GM23248 (cell line): ENCODE measurements around the gene ADGRL3. TPM values are rescaled to one million over a fixed set of nuclear protein-coding genes. Genes with fewer than 3 reads are reported as not detected.

Experiments
- DNase-seq: peaks from one replicate; pipeline ENCODE4 v3.0.0-alpha.2; 2015
- H2AFZ ChIP-seq: fragments of 200-600 bp; sonication (generic); 2 replicates; pipeline ENCODE4 v1.6.1; 2016; ENCODE audit warnings: antibody characterized with exemption
- H3F3A ChIP-seq: fragments of 200-600 bp; sonication (generic); 2 replicates; pipeline ENCODE4 v1.6.1; 2016; ENCODE audit warnings: mild to moderate bottlenecking, antibody characterized with exemption, mixed run types; ENCODE audit not compliant: insufficient read depth
- H3K27ac ChIP-seq: fragments of 200-600 bp; sonication (generic); 2 replicates; pipeline ENCODE4 v1.5.1; 2016; ENCODE audit warnings: mild to moderate bottlenecking
- H3K27me3 ChIP-seq: fragments of 200-600 bp; sonication (generic); replicated peaks from 2 replicates; pipeline ENCODE4 v1.6.1; 2016; ENCODE audit warnings: mild to moderate bottlenecking; ENCODE audit not compliant: insufficient read depth
- H3K36me3 ChIP-seq: fragments of 200-600 bp; sonication (generic); 2 replicates; pipeline ENCODE4 v1.6.1; 2016; ENCODE audit warnings: low read depth, mild to moderate bottlenecking
- H3K4me1 ChIP-seq: fragments of 200-600 bp; sonication (generic); 2 replicates; pipeline ENCODE4 v1.6.1; 2016; ENCODE audit warnings: mild to moderate bottlenecking; ENCODE audit not compliant: insufficient read depth
- H3K4me2 ChIP-seq: fragments of 200-600 bp; sonication (generic); one replicate; pipeline ENCODE4 v1.6.1; 2016; ENCODE audit warnings: mild to moderate bottlenecking; ENCODE audit not compliant: unreplicated experiment
- H3K4me3 ChIP-seq: fragments of 200-600 bp; sonication (generic); 2 replicates; pipeline ENCODE4 v1.5.1; 2016; ENCODE audit warnings: mild to moderate bottlenecking
- H3K79me2 ChIP-seq: fragments of 200-600 bp; sonication (generic); 2 replicates; pipeline ENCODE4 v1.6.1; 2016; ENCODE audit warnings: mild to moderate bottlenecking; ENCODE audit not compliant: insufficient read depth
- H3K9ac ChIP-seq: fragments of 200-600 bp; sonication (generic); 2 replicates; pipeline ENCODE4 v1.6.1; 2016; ENCODE audit warnings: mild to moderate bottlenecking
- H3K9me2 ChIP-seq: fragments of 200-600 bp; sonication (generic); 2 replicates; pipeline ENCODE4 v1.6.1; 2016; ENCODE audit warnings: mixed run types, mild to moderate bottlenecking, moderate library complexity; ENCODE audit not compliant: insufficient read depth
- H3K9me3 ChIP-seq: fragments of 200-600 bp; sonication (generic); one replicate; pipeline ENCODE4 v1.6.1; 2017; ENCODE audit warnings: low read depth
- H4K20me1 ChIP-seq: fragments of 200-600 bp; sonication (generic); 2 replicates; pipeline ENCODE4 v1.6.0; 2016; ENCODE audit not compliant: insufficient read depth
- EZH2 ChIP-seq: fragments of 200-600 bp; sonication (generic); IDR thresholded peaks from 2 replicates; pipeline ENCODE4 v1.6.1; 2018; ENCODE audit warnings: antibody characterized with exemption, mild to moderate bottlenecking; ENCODE audit not compliant: insufficient read depth, poor library complexity, severe bottlenecking
- EZH2phosphoT487 ChIP-seq: fragments of 200-600 bp; sonication (generic); IDR thresholded peaks from 2 replicates; pipeline ENCODE4 v1.6.1; 2018; ENCODE audit warnings: antibody characterized with exemption, moderate library complexity, mild to moderate bottlenecking, low read depth; ENCODE audit not compliant: insufficient read depth
- WGBS, 2 experiments: methylation state at CpG; one replicate each; pipeline ENCODE4 v1.1.6; 2015 to 2017; ENCODE audit warnings: low lambda C conversion rate in 2 of 2, low coverage in 1 of 2; ENCODE audit errors: missing lambda C conversion rate in 2 of 2; 5-methylcytosine and 5-hydroxymethylcytosine counted together
- in situ Hi-C: fragments of 300-500 bp; cut with MboI; formaldehyde crosslinking; loops from 2 replicates; pipeline ENCODE4 v1.15.0; 2020
- polyA plus RNA-seq: library from polyadenylated mRNA; unstranded; fragments of >200 nt; fragmentation: Nextera tagmentation; extraction: Ambion mirVana; gene quantifications from 2 replicates; pipeline ENCODE4 v1.2.1, GENCODE V29; 2016
- total RNA-seq: library from RNA; depleted of rRNA; stranded (reverse); fragments of >200 nt; shearing (Covaris generic); gene quantifications from 2 replicates; pipeline ENCODE4 v1.2.3, GENCODE V29; 2014

Gene ADGRL3
- total and polyA plus RNA-seq, 2 experiments from 2014 or later: not detected

GRCh38 chr4:61992351-61992750 lies 792.2 kb downstream of the ADGRL3 start:
- H3K27ac ChIP-seq: no peak overlapping the region
- H2AFZ ChIP-seq: no peak overlapping the region
- H3F3A ChIP-seq: no peaks in the 10 kb centered on the region
- in situ Hi-C loops: no loop called here
- DNase-seq: no peak
- H3K9ac ChIP-seq: no peak overlapping the region
- no peaks in the 10 kb centered on the region for H4K20me1 ChIP-seq
- no peaks in the 10 kb centered on the region for H3K27me3 ChIP-seq
- no peaks in the 10 kb centered on the region for H3K36me3 ChIP-seq
- 4 to 6% methylated on average over 2 of the region's 2 CpGs for WGBS, 2 experiments
- H3K9me3 ChIP-seq: no peaks in the 10 kb centered on the region
- H3K4me1 ChIP-seq: no peaks in the 10 kb centered on the region
- H3K9me2 ChIP-seq: no peaks in the 10 kb centered on the region; the same call in 1 of the 2 replicates
- no peak overlapping the region for H3K4me3 ChIP-seq
- TF ChIP-seq EZH2 (no peak), EZH2phosphoT487 (no peak)
- H3K79me2 ChIP-seq: no peaks in the 10 kb centered on the region
- H3K4me2 ChIP-seq: no peak overlapping the region

- WGBS, 2 experiments: 24 to 30% methylated on average over 6 of the region's 6 CpGs
These were observed 793.9 kb downstream of the ADGRL3 start for GRCh38 chr4:61994036-61994435.

GRCh38 chr4:61995717-61996340 lies 795.7 kb downstream of the ADGRL3 start:
- no peaks in the 10 kb centered on the region for H3K9me3 ChIP-seq
- TF ChIP-seq EZH2 (no peak), EZH2phosphoT487 (no peak)
- DNase-seq: no peak
- H3K4me2 ChIP-seq: no peak overlapping the region
- no peak overlapping the region for H2AFZ ChIP-seq
- in situ Hi-C loops: no loop called here
- H3K4me1 ChIP-seq: no peaks in the 10 kb centered on the region
- H3K9ac ChIP-seq: no peak overlapping the region
- no peaks in the 10 kb centered on the region for H3K27me3 ChIP-seq
- no peak overlapping the region for H3K4me3 ChIP-seq
- H3K36me3 ChIP-seq: no peaks in the 10 kb centered on the region
- no peaks in the 10 kb centered on the region; the same call in 1 of the 2 replicates for H3K9me2 ChIP-seq
- 18 to 26% methylated on average over 2 of the region's 2 CpGs for WGBS, 2 experiments
- no peaks in the 10 kb centered on the region for H4K20me1 ChIP-seq
- no peak overlapping the region for H3K27ac ChIP-seq
- no peaks in the 10 kb centered on the region for H3F3A ChIP-seq
- H3K79me2 ChIP-seq: no peaks in the 10 kb centered on the region

More at GRCh38 chr4:61994036-61994435, 793.9 kb downstream of the ADGRL3 start:
- Histone ChIP-seq H2AFZ (no peak overlapping the region), H3K79me2 (no peaks in the 10 kb centered on the region), H3K9ac (no peak overlapping the region), H3K9me3 (no peaks in the 10 kb centered on the region), H3K27me3 (no peaks in the 10 kb centered on the region), H3K27ac (no peak overlapping the region), H4K20me1 (no peaks in the 10 kb centered on the region), H3K9me2 (no peaks in the 10 kb centered on the region; the same call in 1 of the 2 replicates), H3K36me3 (no peaks in the 10 kb centered on the region), H3F3A (no peaks in the 10 kb centered on the region), H3K4me1 (no peaks in the 10 kb centered on the region), H3K4me2 (no peak overlapping the region), H3K4me3 (no peak overlapping the region)
- in situ Hi-C loops: no loop called here
- TF ChIP-seq EZH2phosphoT487 (no peak), EZH2 (no peak)
- DNase-seq: no peak

GRCh38 chr4:61996943-61997342 lies 796.8 kb downstream of the ADGRL3 start:
- Histone ChIP-seq H3K4me1 (no peaks in the 10 kb centered on the region), H3K4me2 (no peak overlapping the region), H3K4me3 (no peak overlapping the region), H4K20me1 (no peaks in the 10 kb centered on the region), H3K27me3 (no peaks in the 10 kb centered on the region), H3K9me3 (no peaks in the 10 kb centered on the region), H3K36me3 (no peaks in the 10 kb centered on the region), H3K9me2 (no peaks in the 10 kb centered on the region), H2AFZ (no peak overlapping the region), H3K79me2 (no peaks in the 10 kb centered on the region), H3K27ac (no peak overlapping the region), H3K9ac (no peak overlapping the region), H3F3A (no peaks in the 10 kb centered on the region)
- TF ChIP-seq EZH2 (no peak), EZH2phosphoT487 (no peak)
- DNase-seq: no peak
- WGBS, 2 experiments: 27 to 40% methylated on average over 1 of the region's 1 CpG
- in situ Hi-C loops: no loop called here

GRCh38 chr4:61997831-61998230 lies 797.7 kb downstream of the ADGRL3 start:
- in situ Hi-C loops: no loop called here
- no peaks in the 10 kb centered on the region for H3K27me3 ChIP-seq
- H4K20me1 ChIP-seq: no peaks in the 10 kb centered on the region
- H3K79me2 ChIP-seq: no peaks in the 10 kb centered on the region
- H3K4me3 ChIP-seq: no peak overlapping the region
- TF ChIP-seq EZH2 (no peak), EZH2phosphoT487 (no peak)
- no peaks in the 10 kb centered on the region for H3K36me3 ChIP-seq
- no peaks in the 10 kb centered on the region for H3K9me3 ChIP-seq
- H3K9ac ChIP-seq: no peak overlapping the region
- H3K4me1 ChIP-seq: no peaks in the 10 kb centered on the region
- DNase-seq: no peak
- H3K27ac ChIP-seq: no peak overlapping the region
- no peak overlapping the region for H3K4me2 ChIP-seq
- H3K9me2 ChIP-seq: no peaks in the 10 kb centered on the region
- WGBS, 2 experiments: 8 to 11% methylated on average over 2 of the region's 2 CpGs
- no peaks in the 10 kb centered on the region for H3F3A ChIP-seq
- no peak overlapping the region for H2AFZ ChIP-seq
